ENCODE data around the gene CD44. TPM values are rescaled to one million over a fixed set of nuclear protein-coding genes. Genes with fewer than 3 reads are reported as not detected.

Gene CD44
- total RNA-seq, 2 donors from 2014 or later, result 385 to 504 TPM

DNA sequence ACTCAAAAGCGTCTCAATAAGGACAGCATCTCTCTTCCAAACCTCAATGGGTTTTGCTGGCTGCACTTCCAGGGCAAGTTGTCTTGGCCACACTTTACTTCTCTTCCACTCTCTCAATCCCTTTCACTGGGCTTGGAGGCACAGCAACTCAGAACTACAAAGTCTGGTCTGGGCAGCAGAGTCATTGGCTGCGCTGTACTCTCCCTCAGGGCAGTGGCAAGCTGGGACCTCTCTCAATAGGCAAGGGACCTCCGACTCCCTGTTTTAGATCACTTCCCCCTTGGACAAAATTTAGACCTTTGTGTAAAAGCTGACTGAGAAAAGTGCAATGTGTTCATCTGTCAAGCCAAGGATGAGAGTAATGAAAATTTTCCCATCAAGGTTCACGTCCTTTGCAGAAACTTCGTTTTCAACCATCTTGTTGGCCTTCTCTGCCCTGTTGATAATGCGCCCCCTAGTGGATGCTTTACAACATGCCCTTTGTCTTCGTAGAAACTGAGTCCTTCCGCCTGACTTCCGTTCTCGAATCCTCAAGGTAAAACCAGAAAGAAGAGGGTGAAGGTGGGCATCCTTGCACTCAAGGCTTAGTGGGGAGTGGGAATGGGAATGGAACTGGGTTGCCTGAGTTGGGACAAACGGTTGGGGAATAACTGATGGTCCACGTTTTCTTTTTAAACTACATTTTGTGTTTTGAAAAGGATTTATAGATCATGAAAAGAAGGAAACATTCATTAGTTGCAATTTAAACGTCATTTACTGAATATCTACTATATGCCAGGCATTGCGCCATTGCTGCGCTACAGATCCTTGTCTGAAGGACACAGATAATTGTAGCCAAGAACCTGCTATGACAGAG is 99.1 kb downstream of the CD44 start:
- H3K4me3 Mint-ChIP-seq, result peak overlapping the region in 1 of 2 donors; percentile 70
- ATAC-seq (replicated peaks in 1 of 2) (peak in 1 of 2 donors; percentile 29), DNase-seq (peak; percentile 61 to 80)
- H3K27me3 Mint-ChIP-seq (ENCODE audit: low read depth), result no peaks in the 10 kb centered on the region
- H3K9me3 Mint-ChIP-seq, result peaks cover 2 to 9% of the 10 kb centered on the region in 2 donors
- H3K4me1 Mint-ChIP-seq (ENCODE audit: low read depth), result peaks cover 94% of the 10 kb centered on the region
- H3K36me3 Mint-ChIP-seq (ENCODE audit: insufficient read depth in 2 of 2), result peaks cover 2 to 13% of the 10 kb centered on the region in 2 donors
- H3K27ac Mint-ChIP-seq, result peak overlapping the region; percentile 73

DNA sequence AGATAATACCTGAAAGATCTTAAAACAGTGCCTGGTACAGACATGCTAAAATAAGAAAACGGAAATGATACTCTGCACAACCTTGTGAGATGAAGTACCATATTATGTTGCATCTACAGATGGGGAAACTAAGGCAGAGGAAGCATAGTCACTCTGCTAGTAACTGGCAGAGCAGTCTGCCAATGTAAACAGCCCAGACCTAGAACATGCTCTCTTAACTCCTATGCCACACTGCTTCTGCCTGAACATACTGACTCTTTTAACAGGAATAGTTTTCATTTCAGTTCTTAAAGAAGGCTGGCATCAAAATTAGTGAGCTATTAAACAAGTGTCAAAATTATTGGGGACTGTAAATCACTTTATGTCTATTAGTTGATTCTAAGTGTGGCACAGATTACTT is 99.9 kb downstream of the CD44 start:
- no peak overlapping the region for H3K27ac Mint-ChIP-seq
- DNase-seq (no peak), ATAC-seq (replicated peaks in 1 of 2) (no peak)
- H3K4me3 Mint-ChIP-seq, result no peak overlapping the region
- H3K9me3 Mint-ChIP-seq, result peaks cover 2 to 6% of the 10 kb centered on the region in 2 donors
- no peaks in the 10 kb centered on the region for H3K27me3 Mint-ChIP-seq (ENCODE audit: low read depth)
- peaks cover 88% of the 10 kb centered on the region for H3K4me1 Mint-ChIP-seq (ENCODE audit: low read depth)
- peaks cover 2 to 7% of the 10 kb centered on the region in 2 donors for H3K36me3 Mint-ChIP-seq (ENCODE audit: insufficient read depth in 2 of 2)

DNA sequence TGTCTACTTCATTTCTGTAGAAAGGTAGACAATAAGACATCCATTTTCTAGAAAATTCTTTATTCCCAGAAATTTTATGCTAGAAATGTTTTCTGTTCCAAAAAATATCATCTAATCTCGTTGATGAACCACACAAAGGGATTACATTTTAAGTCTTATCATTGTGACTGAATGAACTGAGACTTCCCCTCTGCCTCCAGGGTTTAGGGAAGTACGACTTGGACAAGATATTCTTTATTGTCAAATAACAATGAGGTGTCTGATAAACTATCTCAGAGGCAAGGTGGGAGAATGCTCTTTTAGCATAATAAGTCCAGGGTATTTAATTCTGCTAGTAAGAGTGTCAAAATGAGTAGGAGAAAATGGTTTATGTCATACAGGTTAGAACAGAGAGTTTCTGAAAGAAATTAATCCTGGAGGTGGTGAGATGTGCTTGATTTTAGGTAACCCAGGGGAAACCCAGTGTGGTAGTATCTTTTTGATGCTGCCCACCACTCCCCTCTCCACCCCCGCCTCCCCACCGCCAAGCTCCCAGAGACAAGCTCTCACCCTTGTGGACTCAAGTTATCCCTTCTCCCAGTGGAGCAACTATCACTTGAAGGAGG is 100.6 kb downstream of the CD44 start:
- DNase-seq, result peak in 1 of 2 donors; percentile 24
- no peaks in the 10 kb centered on the region for H3K9me3 Mint-ChIP-seq
- H3K27me3 Mint-ChIP-seq (ENCODE audit: low read depth), result no peaks in the 10 kb centered on the region

DNA sequence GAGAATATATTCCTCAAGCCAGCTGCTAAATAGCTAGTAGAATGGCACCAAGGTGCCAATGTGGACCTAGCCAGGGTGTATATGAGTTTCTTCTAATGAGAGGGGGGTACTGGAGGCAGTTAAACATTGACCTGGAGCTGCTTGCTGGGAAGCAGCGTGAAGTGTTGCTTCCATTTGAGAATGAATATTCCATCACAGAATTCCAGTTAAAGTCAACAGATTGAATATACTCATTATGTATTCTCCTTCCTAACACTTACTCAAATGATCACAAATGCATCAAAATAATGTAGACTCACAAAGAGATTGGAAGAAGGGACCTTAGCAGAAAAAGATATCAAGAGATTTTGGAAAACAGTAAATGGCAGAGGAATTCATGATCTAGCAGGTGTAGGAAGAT is 102.1 kb downstream of the CD44 start:
- H3K27ac Mint-ChIP-seq, result no peak overlapping the region
- no peaks in the 10 kb centered on the region for H3K9me3 Mint-ChIP-seq
- H3K4me3 Mint-ChIP-seq, result no peak overlapping the region
- peaks cover 0 to 2% of the 10 kb centered on the region in 2 donors for H3K36me3 Mint-ChIP-seq (ENCODE audit: insufficient read depth in 2 of 2)
- DNase-seq (no peak), ATAC-seq (replicated peaks in 1 of 2) (no peak)
- peaks cover 75% of the 10 kb centered on the region for H3K4me1 Mint-ChIP-seq (ENCODE audit: low read depth)
- no peaks in the 10 kb centered on the region for H3K27me3 Mint-ChIP-seq (ENCODE audit: low read depth)

More for the DNA sequence above, 100.6 kb downstream of the CD44 start:
- ATAC-seq (replicated peaks in 1 of 2), result peak; percentile 19 to 52
- H3K4me1 Mint-ChIP-seq (ENCODE audit: low read depth), result peaks cover 81% of the 10 kb centered on the region
- H3K27ac Mint-ChIP-seq, result no peak overlapping the region
- H3K4me3 Mint-ChIP-seq, result no peak overlapping the region
- H3K36me3 Mint-ChIP-seq (ENCODE audit: insufficient read depth in 2 of 2), result peaks cover 0 to 2% of the 10 kb centered on the region in 2 donors

DNA sequence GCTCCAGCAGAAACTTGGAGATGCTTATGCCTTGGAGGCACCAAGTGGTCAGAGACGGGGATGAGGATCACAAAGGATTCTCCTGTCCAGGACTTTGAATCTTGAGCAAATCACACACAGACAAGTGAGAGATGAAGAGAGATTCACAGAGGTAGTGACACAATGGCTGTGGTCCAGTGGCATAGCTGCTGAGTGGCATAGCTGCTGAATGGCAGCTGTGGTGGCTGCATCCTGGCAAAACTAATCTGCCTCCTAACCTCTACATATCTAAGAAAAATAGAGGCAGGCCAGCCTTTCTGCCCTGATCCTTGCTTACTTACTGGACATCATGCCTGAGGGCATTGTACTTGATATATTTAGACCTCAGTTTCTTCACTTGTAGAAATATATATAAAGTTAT is 102.6 kb downstream of the CD44 start:
- Mint-ChIP-seq H3K27ac (no peak overlapping the region), H3K4me1 (ENCODE audit: low read depth) (peaks cover 73% of the 10 kb centered on the region), H3K27me3 (ENCODE audit: low read depth) (no peaks in the 10 kb centered on the region), H3K9me3 (no peaks in the 10 kb centered on the region), H3K36me3 (ENCODE audit: insufficient read depth in 2 of 2) (peaks cover 0 to 2% of the 10 kb centered on the region in 2 donors), H3K4me3 (no peak overlapping the region)
- no peak for ATAC-seq (replicated peaks in 1 of 2)
- DNase-seq, result no peak

DNA sequence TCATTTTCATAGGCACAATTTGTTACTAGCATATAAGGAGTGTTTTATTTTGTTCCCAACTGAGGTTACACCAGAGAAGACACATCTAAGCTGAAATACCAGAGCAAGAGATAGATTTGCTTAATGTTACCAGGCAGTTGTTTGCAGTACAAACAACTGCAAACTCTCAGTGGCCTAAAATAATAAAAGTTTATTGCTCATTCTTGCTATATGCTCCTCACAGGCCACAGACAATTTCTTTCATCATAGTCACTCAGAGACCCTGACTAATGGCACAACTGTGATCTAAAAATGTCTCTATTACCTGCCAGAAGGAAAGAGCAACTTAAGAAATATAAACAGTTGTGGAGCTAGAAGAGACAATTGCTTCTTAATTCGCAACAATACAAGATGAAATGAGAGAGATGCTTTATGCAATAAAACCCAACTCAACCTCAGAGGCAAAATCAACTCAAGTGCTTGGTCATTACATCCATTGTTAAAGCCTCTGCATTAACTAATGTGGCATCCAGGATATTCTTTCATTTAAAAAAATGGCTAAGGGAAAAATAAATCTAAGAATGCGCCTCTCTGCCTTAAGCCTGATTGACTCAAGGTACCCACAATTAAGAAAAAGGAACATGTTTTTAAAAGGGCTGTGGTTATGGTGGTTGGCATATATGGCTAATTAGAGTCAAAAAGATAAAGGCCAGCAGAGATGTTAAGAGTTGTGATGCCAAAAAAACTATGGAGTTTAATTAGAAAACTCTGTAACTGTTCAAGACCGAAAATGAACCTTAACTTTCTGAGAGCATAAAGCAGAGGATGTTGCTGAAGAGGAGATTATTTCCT is 103.7 kb downstream of the CD44 start:
- Mint-ChIP-seq H3K36me3 (ENCODE audit: insufficient read depth in 2 of 2) (peaks cover 0 to 2% of the 10 kb centered on the region in 2 donors), H3K4me3 (peak overlapping the region; percentile 6 to 38), H3K9me3 (no peaks in the 10 kb centered on the region), H3K4me1 (ENCODE audit: low read depth) (peaks cover 75% of the 10 kb centered on the region), H3K27me3 (ENCODE audit: low read depth) (no peaks in the 10 kb centered on the region), H3K27ac (peak overlapping the region; percentile 14)
- ATAC-seq (replicated peaks in 1 of 2) (peak in 1 of 2 donors; percentile 11), DNase-seq (no peak)

DNA sequence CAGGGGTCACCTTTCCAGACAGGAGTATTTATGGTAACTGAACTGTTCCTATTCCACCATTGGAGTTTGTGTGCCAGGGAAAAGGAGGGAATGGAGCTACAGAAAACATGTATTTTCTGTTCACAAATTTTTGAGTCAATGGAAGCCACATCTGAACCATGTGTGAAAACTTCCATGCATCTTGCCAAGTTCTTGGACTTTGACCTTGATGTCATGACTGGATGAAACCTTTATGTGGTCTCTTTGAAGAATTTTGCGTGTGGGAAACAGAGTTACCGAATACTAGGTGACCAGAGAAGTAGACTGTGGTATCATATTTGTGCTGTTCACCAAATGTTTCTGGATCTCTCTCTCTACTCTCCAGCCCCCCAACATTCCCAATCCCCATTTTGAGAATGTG is 104.8 kb downstream of the CD44 start:
- peaks cover 70% of the 10 kb centered on the region for H3K4me1 Mint-ChIP-seq (ENCODE audit: low read depth)
- no peak overlapping the region for H3K4me3 Mint-ChIP-seq
- no peak overlapping the region for H3K27ac Mint-ChIP-seq
- DNase-seq, result no peak
- H3K27me3 Mint-ChIP-seq (ENCODE audit: low read depth), result no peaks in the 10 kb centered on the region
- no peak for ATAC-seq (replicated peaks in 1 of 2)
- H3K9me3 Mint-ChIP-seq, result peaks cover 1 to 2% of the 10 kb centered on the region in 2 donors
- peaks cover 0 to 3% of the 10 kb centered on the region in 2 donors for H3K36me3 Mint-ChIP-seq (ENCODE audit: insufficient read depth in 2 of 2)

DNA sequence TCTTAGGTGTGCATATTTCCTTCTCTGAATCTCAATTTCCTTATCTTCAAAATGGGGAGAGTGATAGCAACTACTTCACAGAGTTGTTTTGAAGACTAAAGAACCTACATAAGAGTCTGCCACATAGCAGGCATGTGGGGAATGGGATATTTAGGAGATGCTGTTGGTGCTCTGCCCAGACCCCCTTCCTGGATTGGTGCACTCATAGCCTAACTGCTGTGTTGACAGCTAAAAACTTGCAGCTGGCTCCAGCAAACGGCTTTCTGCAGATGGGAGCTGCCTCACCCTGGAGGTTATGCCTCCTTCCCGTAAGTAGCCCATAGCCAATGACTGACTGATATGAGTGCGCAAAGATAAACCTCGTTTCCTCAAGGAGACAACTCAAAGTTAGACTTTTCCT is 106.1 kb downstream of the CD44 start:
- Mint-ChIP-seq H3K4me1 (ENCODE audit: low read depth) (peaks cover 57% of the 10 kb centered on the region), H3K4me3 (no peak overlapping the region), H3K27ac (no peak overlapping the region), H3K36me3 (ENCODE audit: insufficient read depth in 2 of 2) (peaks cover 0 to 6% of the 10 kb centered on the region in 2 donors), H3K9me3 (peaks cover 1 to 5% of the 10 kb centered on the region in 2 donors), H3K27me3 (ENCODE audit: low read depth) (no peaks in the 10 kb centered on the region)
- no peak for DNase-seq
- no peak for ATAC-seq (replicated peaks in 1 of 2)

DNA sequence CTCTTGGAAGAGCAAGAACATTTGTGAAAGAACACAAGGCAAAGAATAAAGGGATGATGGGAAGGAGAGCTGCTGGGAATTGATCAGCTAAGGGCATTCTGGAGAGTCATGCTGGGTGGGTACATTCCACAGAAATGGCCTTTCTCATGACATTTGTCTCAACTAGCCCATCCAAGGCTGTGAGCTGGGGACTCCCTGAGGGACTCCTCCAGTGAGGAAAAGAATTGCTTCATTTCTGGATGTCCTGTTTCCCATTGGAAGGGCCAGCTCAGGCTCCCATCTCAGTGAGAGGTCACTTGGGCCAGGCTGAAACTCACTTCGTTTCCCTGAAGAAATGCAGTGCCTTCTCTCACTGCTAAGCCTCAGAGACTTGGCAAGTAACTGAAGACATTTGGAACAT is 106.8 kb downstream of the CD44 start:
- Mint-ChIP-seq H3K36me3 (ENCODE audit: insufficient read depth in 2 of 2) (peaks cover 0 to 6% of the 10 kb centered on the region in 2 donors), H3K4me1 (ENCODE audit: low read depth) (peaks cover 52% of the 10 kb centered on the region), H3K27ac (no peak overlapping the region)

DNA sequence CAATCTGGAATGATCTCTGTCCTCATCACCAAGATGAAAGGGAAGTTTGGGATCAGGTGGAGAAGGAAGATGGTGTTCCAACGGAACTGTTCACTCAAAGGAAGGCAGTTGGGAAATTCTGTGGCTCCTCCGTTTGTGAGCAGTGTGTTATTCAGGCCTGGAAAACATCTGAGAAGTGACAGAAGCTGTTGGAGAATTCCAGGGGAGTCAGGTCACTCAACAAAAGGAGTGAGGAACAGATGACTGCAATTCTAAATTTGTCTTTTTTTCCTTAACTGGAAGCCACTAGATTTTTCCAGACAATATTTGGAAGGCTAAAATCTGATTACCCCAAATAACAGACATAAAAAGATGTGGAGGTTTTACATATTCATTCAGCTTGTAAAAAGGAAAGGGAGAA is 107.8 kb downstream of the CD44 start:
- Mint-ChIP-seq H3K4me1 (ENCODE audit: low read depth) (peaks cover 44% of the 10 kb centered on the region), H3K9me3 (peaks cover 1 to 7% of the 10 kb centered on the region in 2 donors), H3K27ac (no peak overlapping the region), H3K36me3 (ENCODE audit: insufficient read depth in 2 of 2) (peaks cover 0 to 6% of the 10 kb centered on the region in 2 donors), H3K27me3 (ENCODE audit: low read depth) (no peaks in the 10 kb centered on the region), H3K4me3 (no peak overlapping the region)
- ATAC-seq (replicated peaks in 1 of 2) (no peak), DNase-seq (no peak)

More for the DNA sequence above, 106.8 kb downstream of the CD44 start:
- Mint-ChIP-seq H3K9me3 (peaks cover 1 to 7% of the 10 kb centered on the region in 2 donors), H3K4me3 (no peak overlapping the region), H3K27me3 (ENCODE audit: low read depth) (no peaks in the 10 kb centered on the region)
- DNase-seq (no peak), ATAC-seq (replicated peaks in 1 of 2) (no peak)

DNA sequence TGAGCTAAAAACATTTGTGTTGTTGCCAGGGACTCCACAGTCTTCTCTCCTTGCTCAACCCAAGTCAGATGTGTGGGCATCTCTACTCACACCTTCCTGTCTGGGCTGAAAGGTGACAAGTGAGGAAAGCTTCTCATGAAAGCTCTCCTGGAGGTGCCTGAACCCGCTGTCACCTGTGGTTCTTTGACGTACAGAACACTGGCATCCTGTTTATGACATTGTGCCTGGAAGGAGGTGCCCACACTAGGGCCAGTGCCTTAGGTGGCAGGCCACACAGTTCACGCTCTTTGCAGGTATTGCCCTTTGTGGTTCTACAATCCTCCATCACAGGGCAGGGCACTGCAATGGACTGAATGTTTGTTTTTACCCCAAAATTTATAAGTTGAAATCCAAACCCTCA is 108.5 kb downstream of the CD44 start:
- H3K36me3 Mint-ChIP-seq (ENCODE audit: insufficient read depth in 2 of 2), result peaks cover 0 to 6% of the 10 kb centered on the region in 2 donors
- H3K27ac Mint-ChIP-seq, result peak overlapping the region; percentile 64
- peaks cover 1 to 7% of the 10 kb centered on the region in 2 donors for H3K9me3 Mint-ChIP-seq
- peak; percentile 51 to 60 for DNase-seq
- H3K27me3 Mint-ChIP-seq (ENCODE audit: low read depth), result no peaks in the 10 kb centered on the region
- ATAC-seq (replicated peaks in 1 of 2), result peak; percentile 85 to 90
- peaks cover 38% of the 10 kb centered on the region for H3K4me1 Mint-ChIP-seq (ENCODE audit: low read depth)
- peak overlapping the region; percentile 41 to 45 for H3K4me3 Mint-ChIP-seq

DNA sequence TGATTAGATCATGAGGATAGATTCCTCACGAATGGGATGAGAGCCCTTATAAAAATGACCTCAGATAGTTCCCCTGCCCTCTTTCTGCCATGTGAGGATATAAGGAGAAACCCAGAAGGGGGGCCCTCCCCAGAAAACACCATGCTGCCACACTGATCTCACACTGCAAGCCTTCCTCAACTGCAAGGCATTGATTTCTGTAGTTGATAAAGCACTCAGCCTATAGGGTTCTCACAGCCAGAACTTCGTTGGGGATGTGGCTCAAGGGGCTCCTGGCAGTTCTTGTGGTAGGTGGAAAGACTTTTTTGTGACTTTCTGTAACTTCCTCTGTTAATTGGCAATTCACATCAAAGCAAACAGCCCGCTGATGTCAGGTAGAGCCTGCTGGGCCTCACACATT is 108.9 kb downstream of the CD44 start:
- DNase-seq, result peak; percentile 12 to 17
- peak overlapping the region; percentile 41 to 45 for H3K4me3 Mint-ChIP-seq
- peak overlapping the region; percentile 64 for H3K27ac Mint-ChIP-seq
- ATAC-seq (replicated peaks in 1 of 2), result peak; percentile 69 to 73
- no peaks in the 10 kb centered on the region for H3K27me3 Mint-ChIP-seq (ENCODE audit: low read depth)
- H3K9me3 Mint-ChIP-seq, result peaks cover 1 to 7% of the 10 kb centered on the region in 2 donors
- H3K4me1 Mint-ChIP-seq (ENCODE audit: low read depth), result peaks cover 33% of the 10 kb centered on the region
- peaks cover 0 to 6% of the 10 kb centered on the region in 2 donors for H3K36me3 Mint-ChIP-seq (ENCODE audit: insufficient read depth in 2 of 2)

Measured in activated T-cell treated with anti-CD3 and anti-CD28 coated beads, Interleukin-2, amount 50 U/mL, for 72 hours (primary cell).